Measurements from ENCODE around the gene NCSTN.

NCSTN gene

DNA sequence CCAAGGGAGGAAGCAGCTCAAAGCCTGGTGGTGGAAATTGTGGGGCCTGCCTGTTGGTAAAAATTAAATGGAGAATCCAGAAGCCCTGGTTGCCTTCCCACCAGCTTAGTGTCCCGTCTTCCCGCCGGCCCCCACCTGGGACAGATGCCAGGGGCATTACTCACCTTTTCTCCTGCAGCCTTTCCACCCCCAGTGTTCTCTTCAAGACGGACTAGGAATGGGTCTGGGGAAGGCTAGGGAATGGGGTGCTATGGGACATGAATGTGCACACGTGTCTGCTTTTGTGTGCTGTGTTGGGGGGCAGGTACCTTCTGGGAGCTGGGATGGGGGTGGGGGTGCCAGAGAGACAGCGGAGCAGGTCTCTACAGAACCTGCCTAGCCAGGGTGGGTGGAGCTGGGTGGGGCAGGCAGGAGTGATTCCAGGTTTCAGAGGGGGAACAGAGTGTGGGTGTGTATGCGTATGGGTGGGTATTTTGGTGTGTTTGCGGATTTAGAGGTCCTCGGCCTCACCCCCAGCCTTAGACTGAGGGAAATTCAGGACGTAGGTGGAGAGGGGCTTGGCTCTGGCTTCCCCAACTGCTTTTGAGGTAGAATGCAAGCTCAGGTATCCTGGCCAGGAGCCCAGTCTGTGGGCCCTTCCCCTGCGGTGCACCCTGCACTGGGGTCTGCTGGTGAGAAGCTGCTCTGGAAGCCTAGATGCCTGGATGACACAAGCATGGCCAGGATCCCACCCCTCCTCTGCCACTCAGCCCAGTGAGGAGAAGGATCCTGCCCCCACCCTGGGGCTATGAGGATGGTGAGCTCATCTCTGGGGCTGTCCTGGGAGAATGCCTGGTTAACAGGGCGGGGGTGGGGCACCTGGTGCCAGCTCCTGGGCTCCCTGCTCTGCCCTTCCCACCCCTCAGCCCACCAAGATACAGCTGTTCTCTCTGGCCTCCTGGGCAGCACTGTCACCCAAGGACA, 64.9 kb downstream of the NCSTN start:
- DNase-seq: no peak

Data from NCI-H1417 (cell line).